HG03565 (cell line): ENCODE measurements around the gene LDLRAD3.

Source experiments
- ATAC-seq: cut with Tn5 transposase; IDR thresholded peaks from one replicate; pipeline ENCODE4 v1.9.1; 2021; ENCODE audit warnings: mild to moderate bottlenecking, moderate library complexity; ENCODE audit not compliant: unreplicated experiment

LDLRAD3 gene

GRCh38 chr11:36071917-36072500 lies 128.1 kb downstream of the LDLRAD3 start:
- ATAC-seq = no peak

- ATAC-seq = no peak
Observed at GRCh38 chr11:36073411-36074203, 129.7 kb downstream of the LDLRAD3 start.

- no peak for ATAC-seq
Observed at GRCh38 chr11:36074941-36075431, 131.1 kb downstream of the LDLRAD3 start.

GRCh38 chr11:36077368-36077767 lies 133.5 kb downstream of the LDLRAD3 start:
- no peak for ATAC-seq

GRCh38 chr11:36077886-36078685 lies 134.2 kb downstream of the LDLRAD3 start:
- ATAC-seq = no peak

GRCh38 chr11:36078686-36079055 lies 134.8 kb downstream of the LDLRAD3 start:
- ATAC-seq = no peak

- ATAC-seq = no peak
Observed at GRCh38 chr11:36079878-36080675, 136.2 kb downstream of the LDLRAD3 start.

GRCh38 chr11:36081274-36081945 lies 137.5 kb downstream of the LDLRAD3 start:
- ATAC-seq = no peak

- no peak for ATAC-seq
Observed at GRCh38 chr11:36086366-36086765, 142.5 kb downstream of the LDLRAD3 start.

GRCh38 chr11:36088266-36088972 lies 144.6 kb downstream of the LDLRAD3 start:
- no peak for ATAC-seq

GRCh38 chr11:36089920-36090319 lies 146.1 kb downstream of the LDLRAD3 start:
- no peak for ATAC-seq

GRCh38 chr11:36090356-36091109 lies 146.7 kb downstream of the LDLRAD3 start:
- ATAC-seq = no peak

GRCh38 chr11:36091256-36091811 lies 147.5 kb downstream of the LDLRAD3 start:
- no peak for ATAC-seq

- ATAC-seq = no peak
Observed at GRCh38 chr11:36092314-36093030, 148.6 kb downstream of the LDLRAD3 start.

GRCh38 chr11:36093548-36093947 lies 149.7 kb downstream of the LDLRAD3 start:
- ATAC-seq = no peak

- ATAC-seq = no peak
Observed at GRCh38 chr11:36094164-36094563, 150.3 kb downstream of the LDLRAD3 start.

- ATAC-seq = no peak
Observed at GRCh38 chr11:36095716-36096115, 151.9 kb downstream of the LDLRAD3 start.

- no peak for ATAC-seq
Observed at GRCh38 chr11:36097219-36097650, 153.4 kb downstream of the LDLRAD3 start.
